HepG2 (cell line): Measurements from ENCODE around the gene PIGO. TPM values are rescaled to one million over a fixed set of nuclear protein-coding genes. Genes with fewer than 3 reads are reported as not detected.

Source experiments
- HNRNPH1 ChIP-seq: fragments of 200-400 bp; formaldehyde crosslinking; optimal IDR thresholded peaks from 2 replicates; pipeline ENCODE3; 2017; ENCODE audit warnings: mild to moderate bottlenecking, low read depth, low read length
- KDM2A ChIP-seq: sonication (generic); formaldehyde crosslinking; IDR thresholded peaks from 2 replicates; pipeline ENCODE4 v1.4.0; 2020; ENCODE audit warnings: low read depth, missing genetic modification reagents, borderline replicate concordance
- NCOA2 ChIP-seq: sonication (generic); formaldehyde crosslinking; IDR thresholded peaks from 2 replicates; pipeline ENCODE4 v1.8.0; 2022; ENCODE audit warnings: inconsistent platforms
- PLRG1 ChIP-seq: fragments of 450-650 bp; conservative IDR thresholded peaks from 2 replicates; pipeline ENCODE4 v1.6.1; 2016
- RAD21 ChIP-seq: fragments of 450-650 bp; formaldehyde crosslinking; IDR thresholded peaks from 2 replicates; pipeline ENCODE4 v1.5.0; 2020; ENCODE audit warnings: mild to moderate bottlenecking
- REPIN1 ChIP-seq: sonication (generic); formaldehyde crosslinking; IDR thresholded peaks from 2 replicates; pipeline ENCODE4 v1.8.0; 2022; ENCODE audit warnings: missing genetic modification reagents, low read depth, mild to moderate bottlenecking, borderline replicate concordance
- STAG1 ChIP-seq: sonication (generic); formaldehyde crosslinking; IDR thresholded peaks from 2 replicates; pipeline ENCODE4 v1.4.0; 2020; ENCODE audit warnings: missing genetic modification reagents
- ZFP36 ChIP-seq: fragments of 150-350 bp; IDR thresholded peaks from 2 replicates; pipeline ENCODE4 v1.6.1; 2018; ENCODE audit warnings: borderline replicate concordance, low read length, low read depth; ENCODE audit not compliant: partially characterized antibody
- ZMAT3 ChIP-seq: sonication (generic); formaldehyde crosslinking; conservative IDR thresholded peaks from 2 replicates; pipeline ENCODE4 v1.7.0; 2021; ENCODE audit warnings: missing genetic modification reagents
- ZNF570 ChIP-seq: sonication (generic); formaldehyde crosslinking; IDR thresholded peaks from 2 replicates; pipeline ENCODE4 v1.4.0; 2020; ENCODE audit warnings: mild to moderate bottlenecking, missing genetic modification reagents, borderline replicate concordance
- ZNF644 ChIP-seq: IDR thresholded peaks from 2 replicates; pipeline ENCODE4 v1.6.1; 2016; ENCODE audit warnings: low read depth
- ZNF878 ChIP-seq: sonication (generic); formaldehyde crosslinking; IDR thresholded peaks from 2 replicates; pipeline ENCODE4 v1.8.1; 2023; ENCODE audit warnings: mild to moderate bottlenecking, missing genetic modification reagents, moderate library complexity
- ZSCAN5A ChIP-seq: sonication (generic); formaldehyde crosslinking; IDR thresholded peaks from 2 replicates; pipeline ENCODE4 v1.8.0; 2022; ENCODE audit warnings: mild to moderate bottlenecking, missing genetic modification reagents, borderline replicate concordance
- polyA plus RNA-seq, 8 experiments: library from polyadenylated mRNA; depleted of rRNA in 3 of 8; stranded (reverse) in 7 of 8; unstranded in 1 of 8; fragments of >200 nt; fragmentation: Illumina TruSeq in 4 of 8; extraction: Trizol in 4 of 8; gene quantifications; 2 replicates each; pipeline versions ENCODE4 v1.2.1 to v1.2.3, GENCODE V29; 2011 to 2016; ENCODE audit warnings: low read depth in 4 of 8, missing spikeins in 1 of 8, mixed read lengths in 1 of 8; ENCODE audit not compliant: insufficient read depth in 1 of 8
- total RNA-seq, 5 experiments: library from RNA; depleted of rRNA; stranded (reverse); fragments of >200 nt; fragmentation: Illumina TruSeq; extraction: Trizol; gene quantifications; 2 replicates each; pipeline ENCODE4 v1.2.3, GENCODE V29; 2016; ENCODE audit warnings: low read depth in 1 of 5
- TF ChIP-seq, protein P1 (sequence below): sonication (generic); formaldehyde crosslinking; IDR thresholded peaks from 2 replicates; pipeline ENCODE4 v1.4.0; 2020; ENCODE audit warnings: missing genetic modification reagents
- TF ChIP-seq, protein P2 (sequence below): IDR thresholded peaks from 2 replicates; pipeline ENCODE4 v1.6.1; 2016; ENCODE audit warnings: low read depth, control low read depth
- TF ChIP-seq, protein P3 (sequence below): sonication (generic); formaldehyde crosslinking; IDR thresholded peaks from 2 replicates; pipeline ENCODE4 v1.5.0; 2020; ENCODE audit warnings: mild to moderate bottlenecking, low read depth, missing genetic modification reagents, borderline replicate concordance
- TF ChIP-seq, protein P4 (sequence below): sonication (generic); formaldehyde crosslinking; IDR thresholded peaks from 2 replicates; pipeline ENCODE4 v1.5.0; 2020; ENCODE audit warnings: mild to moderate bottlenecking, missing genetic modification reagents, moderate library complexity
- TF ChIP-seq, protein P5 (sequence below): sonication (generic); formaldehyde crosslinking; conservative IDR thresholded peaks from 2 replicates; pipeline ENCODE4 v1.4.0; 2020; ENCODE audit warnings: missing genetic modification reagents

PIGO gene
- total and polyA plus RNA-seq, 2 of the 13 experiments (the other 11 are each of a cell fraction or from before 2014, with no cell fraction given), result 20.5 to 26.2 TPM

DNA sequence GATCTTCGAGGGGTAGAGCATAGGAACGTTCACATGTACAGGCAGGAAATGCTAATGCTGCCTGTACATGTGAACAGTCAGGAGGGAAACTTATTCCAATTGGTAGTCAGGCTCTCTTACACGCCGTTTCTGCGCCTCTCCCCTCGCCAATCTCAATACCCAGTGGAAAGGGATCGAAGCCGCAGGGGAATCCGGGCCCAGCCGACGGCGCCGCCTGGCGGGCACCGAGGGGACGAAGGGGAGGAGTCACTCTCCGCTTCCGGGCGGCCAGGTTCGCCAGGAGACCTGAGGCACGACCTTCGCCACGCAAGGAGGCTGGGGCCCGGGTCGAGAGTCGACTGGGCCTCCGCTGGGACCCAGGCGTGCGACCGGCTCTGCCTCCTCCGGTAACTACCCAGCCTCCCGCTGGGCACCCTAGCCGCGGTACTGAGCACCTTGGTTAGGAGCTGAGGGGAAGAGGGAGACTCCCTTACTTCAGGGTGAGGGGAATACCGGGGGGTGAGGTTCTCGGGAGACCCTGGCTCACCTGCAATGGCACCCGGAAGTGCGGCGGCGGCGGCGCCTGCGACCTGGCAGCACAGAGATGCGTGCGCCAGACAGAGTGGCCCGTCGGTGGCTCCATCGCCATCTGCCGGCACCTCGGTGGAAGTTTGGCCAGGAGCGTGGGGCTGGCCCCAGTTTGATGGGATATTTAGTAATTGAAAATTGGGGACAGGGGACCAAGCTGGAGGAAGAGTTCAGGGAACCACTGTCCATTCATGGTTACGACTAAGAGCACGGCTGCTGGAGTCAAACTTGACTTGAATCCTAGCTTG, at the start of gene PIGO (continued):
- 0 out of 2 replicates have a peak, but pooled peaks have one; percentile 41 for TF ChIP-seq ZSCAN5A (CRISPR knock-in tag)
- TF ChIP-seq HNRNPH1, result no peak
- peak; percentile 77; the same call in 1 of the 2 replicates for TF ChIP-seq ZMAT3 (CRISPR knock-in tag)
- TF ChIP-seq RAD21 (CRISPR knock-in tag), result peak; percentile 81
- TF ChIP-seq, protein P1, sequence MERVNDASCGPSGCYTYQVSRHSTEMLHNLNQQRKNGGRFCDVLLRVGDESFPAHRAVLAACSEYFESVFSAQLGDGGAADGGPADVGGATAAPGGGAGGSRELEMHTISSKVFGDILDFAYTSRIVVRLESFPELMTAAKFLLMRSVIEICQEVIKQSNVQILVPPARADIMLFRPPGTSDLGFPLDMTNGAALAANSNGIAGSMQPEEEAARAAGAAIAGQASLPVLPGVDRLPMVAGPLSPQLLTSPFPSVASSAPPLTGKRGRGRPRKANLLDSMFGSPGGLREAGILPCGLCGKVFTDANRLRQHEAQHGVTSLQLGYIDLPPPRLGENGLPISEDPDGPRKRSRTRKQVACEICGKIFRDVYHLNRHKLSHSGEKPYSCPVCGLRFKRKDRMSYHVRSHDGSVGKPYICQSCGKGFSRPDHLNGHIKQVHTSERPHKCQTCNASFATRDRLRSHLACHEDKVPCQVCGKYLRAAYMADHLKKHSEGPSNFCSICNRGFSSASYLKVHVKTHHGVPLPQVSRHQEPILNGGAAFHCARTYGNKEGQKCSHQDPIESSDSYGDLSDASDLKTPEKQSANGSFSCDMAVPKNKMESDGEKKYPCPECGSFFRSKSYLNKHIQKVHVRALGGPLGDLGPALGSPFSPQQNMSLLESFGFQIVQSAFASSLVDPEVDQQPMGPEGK (CRISPR knock-in tag), result peak; percentile 67
- no peak for TF ChIP-seq PLRG1
- no peak for TF ChIP-seq ZFP36
- TF ChIP-seq, protein P2, sequence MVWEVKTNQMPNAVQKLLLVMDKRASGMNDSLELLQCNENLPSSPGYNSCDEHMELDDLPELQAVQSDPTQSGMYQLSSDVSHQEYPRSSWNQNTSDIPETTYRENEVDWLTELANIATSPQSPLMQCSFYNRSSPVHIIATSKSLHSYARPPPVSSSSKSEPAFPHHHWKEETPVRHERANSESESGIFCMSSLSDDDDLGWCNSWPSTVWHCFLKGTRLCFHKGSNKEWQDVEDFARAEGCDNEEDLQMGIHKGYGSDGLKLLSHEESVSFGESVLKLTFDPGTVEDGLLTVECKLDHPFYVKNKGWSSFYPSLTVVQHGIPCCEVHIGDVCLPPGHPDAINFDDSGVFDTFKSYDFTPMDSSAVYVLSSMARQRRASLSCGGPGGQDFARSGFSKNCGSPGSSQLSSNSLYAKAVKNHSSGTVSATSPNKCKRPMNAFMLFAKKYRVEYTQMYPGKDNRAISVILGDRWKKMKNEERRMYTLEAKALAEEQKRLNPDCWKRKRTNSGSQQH (CRISPR knock-in tag), result peak; percentile 81; the same call in 1 of the 2 replicates
- TF ChIP-seq, protein P3, sequence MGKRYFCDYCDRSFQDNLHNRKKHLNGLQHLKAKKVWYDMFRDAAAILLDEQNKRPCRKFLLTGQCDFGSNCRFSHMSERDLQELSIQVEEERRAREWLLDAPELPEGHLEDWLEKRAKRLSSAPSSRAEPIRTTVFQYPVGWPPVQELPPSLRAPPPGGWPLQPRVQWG (CRISPR knock-in tag), result no peak
- TF ChIP-seq ZNF878 (CRISPR knock-in tag), result peak; percentile 68; the same call in 1 of the 2 replicates
- TF ChIP-seq, protein P4, sequence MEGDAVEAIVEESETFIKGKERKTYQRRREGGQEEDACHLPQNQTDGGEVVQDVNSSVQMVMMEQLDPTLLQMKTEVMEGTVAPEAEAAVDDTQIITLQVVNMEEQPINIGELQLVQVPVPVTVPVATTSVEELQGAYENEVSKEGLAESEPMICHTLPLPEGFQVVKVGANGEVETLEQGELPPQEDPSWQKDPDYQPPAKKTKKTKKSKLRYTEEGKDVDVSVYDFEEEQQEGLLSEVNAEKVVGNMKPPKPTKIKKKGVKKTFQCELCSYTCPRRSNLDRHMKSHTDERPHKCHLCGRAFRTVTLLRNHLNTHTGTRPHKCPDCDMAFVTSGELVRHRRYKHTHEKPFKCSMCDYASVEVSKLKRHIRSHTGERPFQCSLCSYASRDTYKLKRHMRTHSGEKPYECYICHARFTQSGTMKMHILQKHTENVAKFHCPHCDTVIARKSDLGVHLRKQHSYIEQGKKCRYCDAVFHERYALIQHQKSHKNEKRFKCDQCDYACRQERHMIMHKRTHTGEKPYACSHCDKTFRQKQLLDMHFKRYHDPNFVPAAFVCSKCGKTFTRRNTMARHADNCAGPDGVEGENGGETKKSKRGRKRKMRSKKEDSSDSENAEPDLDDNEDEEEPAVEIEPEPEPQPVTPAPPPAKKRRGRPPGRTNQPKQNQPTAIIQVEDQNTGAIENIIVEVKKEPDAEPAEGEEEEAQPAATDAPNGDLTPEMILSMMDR (CRISPR knock-in tag), result peak; percentile 81
- TF ChIP-seq STAG1 (CRISPR knock-in tag), result peak; percentile 67
- TF ChIP-seq ZNF570 (CRISPR knock-in tag), result peak; percentile 90; the same call in 1 of the 2 replicates
- peak; percentile 72 for TF ChIP-seq REPIN1 (CRISPR knock-in tag)
- TF ChIP-seq ZNF644 (CRISPR knock-in tag), result no peak
- TF ChIP-seq KDM2A (CRISPR knock-in tag), result peak; percentile 88
- TF ChIP-seq, protein P5, sequence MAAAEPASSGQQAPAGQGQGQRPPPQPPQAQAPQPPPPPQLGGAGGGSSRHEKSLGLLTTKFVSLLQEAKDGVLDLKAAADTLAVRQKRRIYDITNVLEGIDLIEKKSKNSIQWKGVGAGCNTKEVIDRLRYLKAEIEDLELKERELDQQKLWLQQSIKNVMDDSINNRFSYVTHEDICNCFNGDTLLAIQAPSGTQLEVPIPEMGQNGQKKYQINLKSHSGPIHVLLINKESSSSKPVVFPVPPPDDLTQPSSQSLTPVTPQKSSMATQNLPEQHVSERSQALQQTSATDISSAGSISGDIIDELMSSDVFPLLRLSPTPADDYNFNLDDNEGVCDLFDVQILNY (CRISPR knock-in tag), result 0 out of 2 replicates have a peak, but pooled peaks have one; percentile 23
- TF ChIP-seq NCOA2 (CRISPR knock-in tag), result peak; percentile 54; the same call in 1 of the 2 replicates
